ENCODE results near the gene ACE.

Gene ACE

DNA sequence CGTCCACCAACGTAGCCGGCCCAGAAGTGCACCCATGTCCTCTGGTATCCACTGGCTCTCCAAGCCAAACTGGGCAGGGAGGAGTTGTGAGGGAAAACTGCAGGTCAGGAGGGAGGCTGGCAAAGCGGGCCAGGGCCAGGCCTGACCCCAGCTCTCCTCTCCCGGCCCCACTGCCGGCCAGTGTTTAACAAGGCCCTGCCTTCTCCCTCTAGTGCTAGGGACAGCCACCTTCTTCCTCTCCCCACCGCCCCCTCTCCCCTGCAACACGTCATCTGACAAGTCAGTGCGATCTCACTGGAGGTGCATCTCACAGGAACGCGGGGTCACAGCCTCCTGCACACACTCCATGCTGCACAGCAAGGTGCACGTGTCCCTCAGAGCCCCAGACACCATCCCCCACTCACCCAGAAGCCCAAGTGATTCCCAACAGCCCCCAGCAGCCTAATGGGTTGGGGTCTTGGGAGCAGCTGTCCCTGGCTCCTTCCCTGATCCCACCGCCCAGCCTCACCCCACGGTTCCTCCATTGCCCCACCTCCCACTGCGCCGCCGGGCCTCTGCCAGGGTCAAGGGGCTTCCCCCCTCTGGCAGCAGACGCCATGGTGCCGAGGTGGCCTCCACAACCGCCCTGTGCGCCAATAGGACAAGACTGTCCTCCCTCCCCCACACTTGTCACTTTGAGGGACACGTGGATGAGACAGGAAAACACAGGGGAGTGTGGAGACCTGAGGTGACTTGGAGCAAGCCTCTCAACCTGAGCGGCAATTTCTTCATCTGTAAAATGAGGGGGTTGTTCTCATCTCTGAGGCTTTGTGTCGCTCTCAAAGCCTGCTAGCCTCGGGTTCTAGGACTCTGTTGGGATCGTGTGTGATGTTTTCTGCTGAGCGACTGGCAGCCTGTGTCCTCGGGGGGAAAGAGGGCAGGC is 1.1 kb upstream of the ACE start:
- no peak for DNase-seq

DNA sequence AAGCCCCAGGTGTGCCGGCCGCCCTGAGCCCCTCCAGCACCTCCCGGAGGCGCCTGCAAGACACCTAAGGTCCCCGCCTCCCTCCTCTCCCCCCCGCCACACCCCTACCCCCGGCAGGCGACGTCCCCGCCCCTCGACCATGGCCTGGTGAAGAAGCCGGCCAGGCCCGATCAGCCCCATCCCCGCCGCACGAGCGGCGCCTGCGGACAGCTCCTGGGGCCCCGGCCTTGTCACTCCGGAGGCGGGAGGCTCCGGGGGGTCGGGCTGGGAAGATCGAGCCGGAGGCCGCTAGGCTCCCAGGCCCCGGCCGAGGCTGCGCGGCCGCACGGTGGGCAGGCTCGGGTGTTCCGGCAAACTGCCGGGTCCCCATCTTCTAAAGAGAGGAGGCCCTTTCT is 405 bp upstream of the ACE start:
- DNase-seq: peak; percentile 62

DNA sequence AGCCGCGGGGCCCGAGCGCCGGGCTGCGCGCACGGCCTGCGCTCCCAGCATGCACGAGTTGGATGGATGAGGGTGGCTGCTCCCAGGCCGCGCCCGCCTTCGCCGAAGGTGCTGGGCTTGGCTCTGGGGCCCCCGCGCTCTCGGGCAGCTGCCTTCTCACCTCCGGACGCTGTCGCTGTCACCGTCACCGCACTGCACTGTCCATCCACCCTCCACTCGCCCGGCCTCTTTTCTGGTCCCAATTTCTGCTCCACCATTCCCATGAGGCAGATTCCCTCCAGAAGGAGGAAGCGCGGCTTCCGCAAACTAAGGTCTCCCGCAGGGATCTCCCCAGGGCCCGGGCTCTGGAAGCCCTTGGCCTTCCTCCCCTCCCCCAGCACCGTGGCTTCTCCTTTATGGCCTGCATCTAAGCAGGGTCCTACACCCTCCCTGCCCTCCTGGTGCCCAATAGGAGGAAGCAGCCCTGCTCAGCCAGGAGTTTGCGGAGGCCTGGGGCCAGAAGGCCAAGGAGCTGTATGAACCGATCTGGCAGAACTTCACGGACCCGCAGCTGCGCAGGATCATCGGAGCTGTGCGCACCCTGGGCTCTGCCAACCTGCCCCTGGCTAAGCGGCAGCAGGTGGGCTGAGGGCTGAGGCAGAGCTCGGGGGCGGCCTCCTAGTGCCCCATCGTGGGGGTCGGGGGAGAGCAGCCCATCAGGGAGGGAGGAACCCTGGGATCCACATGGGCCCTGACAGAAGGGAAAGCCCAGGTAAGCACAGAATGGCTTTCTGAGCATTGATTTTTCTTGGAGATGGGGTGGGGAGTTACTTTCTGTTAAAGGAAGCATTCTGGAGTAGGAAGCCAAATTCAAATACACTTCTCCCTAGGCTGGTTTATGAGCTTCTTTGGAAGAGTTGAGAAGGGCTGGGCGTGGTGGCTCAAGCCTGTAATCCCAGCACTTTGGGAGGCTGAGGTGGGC is 899 bp downstream of the ACE start:
- DNase-seq: peak; percentile 76

DNA sequence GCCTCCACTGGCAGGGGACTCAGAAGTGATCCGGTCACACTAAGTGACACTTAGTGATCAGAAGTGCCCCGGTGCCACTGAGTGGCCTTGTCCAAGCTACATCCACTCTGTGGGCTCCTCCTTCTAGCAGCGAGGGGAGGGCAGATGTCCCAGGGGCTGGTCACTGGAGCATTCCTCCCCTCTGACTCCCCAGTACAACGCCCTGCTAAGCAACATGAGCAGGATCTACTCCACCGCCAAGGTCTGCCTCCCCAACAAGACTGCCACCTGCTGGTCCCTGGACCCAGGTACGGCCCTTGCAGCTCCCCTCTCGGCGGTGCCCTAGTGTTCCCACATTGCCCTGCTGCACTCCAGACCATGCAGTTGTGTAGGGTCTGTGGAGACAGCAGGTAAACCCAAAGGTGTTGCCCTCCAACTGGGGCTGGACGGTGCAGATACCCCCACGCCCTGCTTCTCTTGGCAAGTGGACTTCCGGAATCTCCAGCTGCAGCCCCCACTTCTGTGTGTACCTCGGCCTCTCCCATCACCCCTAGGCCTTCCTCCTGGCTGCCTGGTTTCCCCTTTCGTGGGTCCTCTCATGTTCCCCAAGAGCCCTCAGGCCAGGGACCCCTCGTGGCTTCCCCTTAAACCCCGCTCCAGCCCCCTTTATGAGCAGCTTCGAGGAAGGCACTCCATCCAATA is 2.1 kb downstream of the ACE start:
- DNase-seq: peak; percentile 82

DNA sequence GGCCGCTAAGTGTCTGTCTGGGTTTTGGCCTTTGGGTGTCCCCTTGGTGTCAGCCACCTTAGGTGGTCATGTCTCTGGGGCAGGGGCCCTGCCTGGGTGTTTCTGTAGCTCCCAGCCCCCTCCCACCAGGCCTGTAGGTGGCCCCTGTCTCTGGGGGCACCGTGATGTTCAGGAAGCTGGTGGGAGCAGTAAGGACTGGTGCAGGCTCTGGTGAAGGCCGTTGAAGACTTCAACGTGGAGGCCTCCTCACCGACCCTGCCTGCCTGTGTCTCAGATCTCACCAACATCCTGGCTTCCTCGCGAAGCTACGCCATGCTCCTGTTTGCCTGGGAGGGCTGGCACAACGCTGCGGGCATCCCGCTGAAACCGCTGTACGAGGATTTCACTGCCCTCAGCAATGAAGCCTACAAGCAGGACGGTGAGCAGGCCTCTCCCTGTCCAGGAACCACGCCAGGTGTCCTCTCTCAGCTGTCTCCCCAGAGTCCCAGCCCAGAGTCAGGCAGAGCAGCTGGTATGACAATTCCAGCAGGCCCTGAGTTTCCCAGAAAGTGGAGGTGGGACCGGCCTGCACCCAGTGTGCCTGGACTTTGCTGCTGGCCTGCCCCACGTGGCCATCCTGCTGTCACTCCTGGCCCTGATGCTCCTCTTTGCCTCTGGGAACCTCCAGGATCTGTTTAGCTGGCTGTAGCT is 2.8 kb downstream of the ACE start:
- peak; percentile 51 for DNase-seq

DNA sequence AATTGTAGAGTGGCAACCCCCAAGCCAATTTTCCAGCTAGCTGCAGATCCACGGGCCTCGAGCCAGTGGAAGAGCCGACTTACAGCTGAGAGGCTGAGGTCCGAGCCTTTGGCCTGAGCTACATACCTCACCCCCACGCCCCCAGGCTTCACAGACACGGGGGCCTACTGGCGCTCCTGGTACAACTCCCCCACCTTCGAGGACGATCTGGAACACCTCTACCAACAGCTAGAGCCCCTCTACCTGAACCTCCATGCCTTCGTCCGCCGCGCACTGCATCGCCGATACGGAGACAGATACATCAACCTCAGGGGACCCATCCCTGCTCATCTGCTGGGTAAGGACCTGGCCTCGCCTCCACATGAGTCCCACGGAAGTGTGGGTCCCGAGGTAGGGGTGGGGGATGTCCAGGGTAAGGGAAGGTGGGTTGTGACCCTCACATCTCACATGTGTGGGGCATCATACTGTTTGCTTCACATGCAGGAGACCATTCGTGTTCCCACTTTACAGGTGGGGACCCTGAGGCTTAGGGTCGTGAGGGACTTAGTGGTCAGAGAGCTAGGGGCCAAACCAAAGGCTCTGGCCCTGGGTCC is 3.4 kb downstream of the ACE start:
- no peak for DNase-seq

DNA sequence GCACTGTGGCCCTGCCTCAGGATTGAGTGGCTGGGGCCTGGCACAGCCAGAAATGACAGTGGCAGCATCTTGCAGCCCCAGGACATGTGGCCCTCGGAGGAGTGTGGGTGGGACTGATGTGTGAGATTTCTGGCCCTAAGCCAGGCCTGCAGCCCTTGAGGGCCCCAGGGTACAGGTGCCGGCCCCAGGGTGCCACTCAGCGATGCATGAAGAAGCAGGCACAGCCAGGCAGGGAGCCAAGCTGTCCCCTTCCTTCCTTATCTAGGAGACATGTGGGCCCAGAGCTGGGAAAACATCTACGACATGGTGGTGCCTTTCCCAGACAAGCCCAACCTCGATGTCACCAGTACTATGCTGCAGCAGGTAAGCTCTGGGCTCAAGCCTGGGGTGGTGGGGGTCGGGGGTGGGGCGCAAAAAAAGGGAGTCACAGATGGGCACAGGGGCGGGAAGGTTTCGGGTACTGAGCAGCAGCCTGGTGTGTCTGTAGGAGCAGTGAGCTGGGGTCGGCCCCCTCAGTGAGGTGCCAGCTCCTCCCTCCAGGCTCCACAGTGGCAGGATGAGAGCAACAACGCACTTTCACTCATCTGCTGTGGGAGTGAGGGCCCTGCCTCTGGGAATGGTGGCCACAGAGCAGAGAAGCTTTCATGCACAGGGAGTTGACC is 4.1 kb downstream of the ACE start:
- peak; percentile 85 for DNase-seq

DNA sequence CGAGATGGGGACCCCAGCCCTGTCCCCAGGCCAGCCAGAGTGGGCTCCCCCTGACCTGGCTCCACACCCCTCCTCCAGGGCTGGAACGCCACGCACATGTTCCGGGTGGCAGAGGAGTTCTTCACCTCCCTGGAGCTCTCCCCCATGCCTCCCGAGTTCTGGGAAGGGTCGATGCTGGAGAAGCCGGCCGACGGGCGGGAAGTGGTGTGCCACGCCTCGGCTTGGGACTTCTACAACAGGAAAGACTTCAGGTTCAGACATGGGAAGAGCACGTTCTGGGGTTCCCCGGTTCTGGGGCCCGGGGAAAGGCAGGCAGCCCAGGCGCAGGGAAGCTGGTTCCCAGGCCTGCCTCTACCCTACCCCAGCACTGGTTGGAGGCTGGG is 4.6 kb downstream of the ACE start:
- no peak for DNase-seq

DNA sequence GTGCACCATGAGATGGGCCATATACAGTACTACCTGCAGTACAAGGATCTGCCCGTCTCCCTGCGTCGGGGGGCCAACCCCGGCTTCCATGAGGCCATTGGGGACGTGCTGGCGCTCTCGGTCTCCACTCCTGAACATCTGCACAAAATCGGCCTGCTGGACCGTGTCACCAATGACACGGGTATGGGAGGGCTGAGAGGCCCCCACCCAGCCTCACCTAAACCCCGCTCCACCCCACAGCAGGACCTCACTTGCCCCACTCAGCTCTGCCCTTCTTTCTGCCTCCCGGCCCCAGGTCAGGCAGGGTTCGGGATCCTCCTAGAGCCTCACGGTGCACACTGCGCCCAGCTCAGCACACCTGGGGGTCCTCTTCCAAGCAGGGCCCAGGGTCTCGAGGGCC is 5.6 kb downstream of the ACE start:
- no peak for DNase-seq

DNA sequence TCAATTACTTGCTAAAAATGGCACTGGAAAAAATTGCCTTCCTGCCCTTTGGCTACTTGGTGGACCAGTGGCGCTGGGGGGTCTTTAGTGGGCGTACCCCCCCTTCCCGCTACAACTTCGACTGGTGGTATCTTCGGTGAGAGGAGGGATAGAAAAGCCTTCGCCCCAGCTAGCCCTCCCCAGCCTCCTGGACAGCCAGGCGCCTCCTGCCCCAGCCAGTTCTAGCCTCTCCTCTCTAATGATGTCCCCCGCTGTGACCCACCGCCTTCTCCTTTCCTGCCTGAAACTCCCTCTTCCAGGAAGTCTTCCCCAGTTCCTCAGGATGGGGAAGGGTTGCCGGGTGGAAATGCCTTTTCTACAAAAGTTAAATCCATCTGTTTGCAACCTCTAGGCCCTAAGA is 6.2 kb downstream of the ACE start:
- DNase-seq: no peak

DNA sequence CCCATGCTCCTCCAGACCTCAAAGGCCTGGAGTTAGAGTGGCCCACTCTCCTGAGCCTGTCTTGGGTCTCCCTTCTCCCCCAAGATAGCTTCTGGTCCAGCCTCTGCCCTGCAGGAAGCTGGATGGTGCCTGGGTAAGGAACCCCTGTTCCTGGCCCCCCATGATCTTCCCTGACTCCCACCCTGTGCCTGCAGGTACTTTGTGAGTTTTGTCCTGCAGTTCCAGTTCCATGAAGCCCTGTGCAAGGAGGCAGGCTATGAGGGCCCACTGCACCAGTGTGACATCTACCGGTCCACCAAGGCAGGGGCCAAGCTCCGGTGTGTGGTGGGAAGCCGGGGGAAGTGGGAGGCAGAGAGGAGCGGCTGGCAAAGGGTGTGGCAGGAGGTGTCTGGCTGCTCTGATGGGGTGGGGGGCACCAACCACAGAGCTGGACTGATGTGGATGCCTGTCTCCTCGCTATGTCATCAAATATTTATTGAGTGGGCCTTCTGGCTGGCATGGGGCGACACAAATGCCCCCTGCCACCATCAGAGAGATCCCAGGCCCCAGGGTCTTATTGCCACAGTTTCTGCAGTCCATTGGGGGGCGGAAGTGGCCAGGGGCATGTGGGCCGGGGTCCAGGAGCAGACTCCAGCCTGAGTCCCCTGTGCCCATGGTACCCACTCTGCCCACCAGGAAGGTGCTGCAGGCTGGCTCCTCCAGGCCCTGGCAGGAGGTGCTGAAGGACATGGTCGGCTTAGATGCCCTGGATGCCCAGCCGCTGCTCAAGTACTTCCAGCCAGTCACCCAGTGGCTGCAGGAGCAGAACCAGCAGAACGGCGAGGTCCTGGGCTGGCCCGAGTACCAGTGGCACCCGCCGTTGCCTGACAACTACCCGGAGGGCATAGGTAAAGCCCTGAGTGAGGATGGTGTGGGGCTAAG is 7.1 kb downstream of the ACE start:
- no peak for DNase-seq

DNA sequence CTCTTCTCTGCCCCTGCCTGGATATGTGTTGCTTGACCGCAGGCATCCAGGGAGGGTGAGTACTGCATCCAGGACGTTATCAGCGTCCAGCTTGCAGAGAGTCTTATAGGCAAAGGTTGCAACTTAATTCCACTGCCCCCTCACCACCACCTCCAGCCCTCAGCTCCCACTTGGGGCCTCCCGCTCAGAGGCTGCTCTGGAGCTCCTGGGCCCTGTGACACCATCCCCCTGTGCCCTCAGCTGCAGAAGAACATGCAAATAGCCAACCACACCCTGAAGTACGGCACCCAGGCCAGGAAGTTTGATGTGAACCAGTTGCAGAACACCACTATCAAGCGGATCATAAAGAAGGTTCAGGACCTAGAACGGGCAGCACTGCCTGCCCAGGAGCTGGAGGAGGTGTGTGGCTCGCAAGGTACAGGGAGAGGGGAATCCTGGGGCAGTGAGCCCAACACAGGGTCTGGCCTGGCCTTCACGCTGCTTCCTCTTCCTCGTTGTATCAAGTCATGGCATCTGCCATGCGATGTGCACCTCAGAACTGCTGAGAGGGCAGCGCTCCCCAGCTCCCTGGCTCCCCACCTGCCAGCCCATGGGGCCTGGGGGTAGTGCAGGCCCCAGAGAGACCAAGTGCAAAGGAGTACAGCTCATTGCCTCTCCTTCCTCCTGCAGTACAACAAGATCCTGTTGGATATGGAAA is 9.6 kb downstream of the ACE start:
- DNase-seq: no peak

DNA sequence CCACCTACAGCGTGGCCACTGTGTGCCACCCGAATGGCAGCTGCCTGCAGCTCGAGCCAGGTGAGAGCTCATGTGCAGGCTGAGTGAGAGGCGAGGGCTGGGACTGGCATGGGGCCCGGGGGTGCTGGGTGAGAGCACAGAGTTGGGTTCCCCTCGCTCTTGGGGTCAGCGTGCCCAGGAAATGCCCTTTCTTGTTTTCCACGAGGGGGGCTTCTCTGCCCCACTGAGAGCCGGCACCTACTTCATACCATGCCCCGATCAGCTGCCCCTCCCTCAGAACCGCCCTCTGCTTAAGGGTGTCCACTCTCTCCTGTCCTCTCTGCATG is 10.1 kb downstream of the ACE start:
- DNase-seq: no peak

DNA sequence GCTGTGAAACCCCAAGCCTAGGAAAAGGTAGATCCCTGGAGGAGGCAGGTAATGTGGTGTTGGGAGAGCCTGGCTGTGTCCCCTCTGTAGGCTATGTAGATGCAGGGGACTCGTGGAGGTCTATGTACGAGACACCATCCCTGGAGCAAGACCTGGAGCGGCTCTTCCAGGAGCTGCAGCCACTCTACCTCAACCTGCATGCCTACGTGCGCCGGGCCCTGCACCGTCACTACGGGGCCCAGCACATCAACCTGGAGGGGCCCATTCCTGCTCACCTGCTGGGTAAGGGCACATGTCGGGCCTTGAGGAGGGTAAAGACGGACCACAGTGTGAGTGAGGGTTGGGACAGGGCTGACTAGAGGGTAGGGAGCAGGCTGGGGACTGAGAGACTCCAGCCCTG is 12.0 kb downstream of the ACE start:
- no peak for DNase-seq

DNA sequence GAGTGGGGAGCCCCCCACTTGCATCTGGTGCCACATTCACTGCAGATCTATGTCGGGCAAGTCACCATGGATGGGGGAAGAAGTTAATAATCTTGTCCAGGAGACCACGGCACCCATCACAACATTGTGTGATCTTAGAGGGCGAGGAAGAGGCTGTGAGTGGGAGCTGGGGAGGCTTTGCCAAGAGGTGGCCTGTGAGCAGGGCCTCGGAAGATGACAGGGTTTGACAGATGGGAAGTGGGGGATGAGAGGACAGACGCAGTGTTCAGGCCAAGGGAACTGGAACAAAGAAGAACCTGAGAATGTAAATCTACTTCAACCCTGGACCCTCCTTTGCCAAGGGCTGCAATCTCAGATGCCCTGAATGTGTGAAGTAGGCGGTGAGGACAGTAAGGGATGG is 12.4 kb downstream of the ACE start:
- DNase-seq: no peak

DNA sequence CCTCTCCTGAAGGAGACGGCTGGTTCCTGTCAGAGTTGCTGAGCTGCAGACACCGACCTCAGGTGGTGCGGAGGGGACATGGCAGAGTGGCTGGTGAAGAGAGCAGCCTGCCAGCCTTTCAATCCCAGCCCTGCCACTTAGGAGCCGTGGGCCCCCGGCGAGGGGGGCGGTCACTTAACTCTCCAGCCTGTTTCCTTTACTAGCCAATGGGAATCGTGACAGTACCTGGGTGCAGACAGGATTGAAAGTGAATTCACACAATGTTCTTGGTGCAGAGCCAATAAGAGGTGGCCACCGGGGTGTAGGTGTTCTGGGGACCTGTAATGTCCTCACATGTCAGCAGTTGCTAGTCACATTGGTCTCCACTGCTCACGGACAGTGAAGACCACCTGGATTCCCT is 13.5 kb downstream of the ACE start:
- no peak for DNase-seq

DNA sequence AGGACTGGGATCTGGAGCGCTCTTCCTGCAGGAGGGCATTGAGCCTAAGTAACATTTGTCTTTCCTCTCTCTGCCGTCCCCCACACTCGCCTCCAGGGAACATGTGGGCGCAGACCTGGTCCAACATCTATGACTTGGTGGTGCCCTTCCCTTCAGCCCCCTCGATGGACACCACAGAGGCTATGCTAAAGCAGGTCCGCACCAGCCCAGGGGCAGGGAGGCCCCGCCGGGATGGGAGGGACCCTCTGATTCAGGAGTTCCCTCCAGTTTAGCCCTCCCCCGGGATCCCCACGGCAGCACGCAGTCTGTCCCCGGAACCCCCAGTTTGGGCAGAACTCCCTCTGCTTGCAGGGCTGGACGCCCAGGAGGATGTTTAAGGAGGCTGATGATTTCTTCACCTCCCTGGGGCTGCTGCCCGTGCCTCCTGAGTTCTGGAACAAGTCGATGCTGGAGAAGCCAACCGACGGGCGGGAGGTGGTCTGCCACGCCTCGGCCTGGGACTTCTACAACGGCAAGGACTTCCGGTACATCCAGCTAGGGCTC is 14.1 kb downstream of the ACE start:
- no peak for DNase-seq

DNA sequence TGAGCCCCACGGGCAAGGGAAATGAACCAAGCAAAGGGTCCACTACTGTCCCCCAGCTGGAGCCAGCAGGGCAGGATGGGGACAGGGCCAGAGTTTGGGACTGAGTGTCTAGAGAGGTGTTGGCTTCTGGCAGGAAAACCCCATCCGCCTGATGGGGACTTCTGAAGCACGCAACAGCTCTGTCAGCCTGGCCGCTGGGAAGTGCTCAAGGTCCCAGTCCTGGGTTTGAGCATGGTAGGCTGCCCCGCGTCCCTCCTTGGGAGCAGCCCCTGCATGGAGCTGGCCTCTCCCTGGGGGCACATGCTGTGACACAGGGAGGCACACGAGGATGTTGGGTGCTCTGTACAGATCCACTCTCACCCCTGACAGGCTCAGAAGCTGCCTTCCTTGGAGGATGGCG is 14.6 kb downstream of the ACE start:
- no peak for DNase-seq

DNA sequence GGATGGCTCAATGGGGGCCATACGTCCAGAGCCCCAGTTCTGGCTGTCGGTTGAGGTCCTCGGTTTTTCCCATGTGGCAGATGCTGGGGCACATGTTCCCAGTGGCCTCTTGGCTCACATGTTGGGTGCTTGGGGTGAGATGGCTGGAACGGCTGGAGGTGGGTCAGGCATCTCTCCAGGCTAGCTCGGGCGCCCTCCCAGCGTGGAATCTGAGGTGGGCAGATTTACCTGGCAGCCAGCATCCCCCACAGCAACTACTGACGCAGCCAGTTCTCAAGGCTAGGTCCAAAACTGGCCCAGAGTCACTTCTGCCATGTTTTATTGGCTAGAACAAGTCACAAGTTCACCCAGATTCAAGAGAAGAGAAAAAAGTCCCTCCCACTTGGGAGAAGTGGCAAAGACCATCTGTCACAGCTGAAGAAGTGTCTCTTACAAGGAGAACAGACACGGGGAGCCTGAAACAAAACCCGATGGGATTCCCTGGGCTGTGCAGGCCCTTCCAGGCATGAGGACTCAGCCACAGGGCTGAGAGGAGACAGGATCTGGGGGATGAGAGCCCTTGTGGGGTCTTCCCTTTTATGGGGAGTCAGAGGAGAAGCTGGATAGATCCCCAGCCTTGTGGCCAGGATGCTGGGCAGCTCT is 15.2 kb downstream of the ACE start:
- no peak for DNase-seq

All from DMS53 (cell line).